Activated CD4-positive, alpha-beta T cell treated with anti-CD3 and anti-CD28 coated beads, Interleukin-2, amount 10 ng/mL, durations not matched to agents 7 days and 5 days (primary cell): ENCODE data around the gene TPRG1. TPM values are rescaled to one million over a fixed set of nuclear protein-coding genes. Genes with fewer than 3 reads are reported as not detected.
"Not testable (repeated sequence)": the region's sequence is repeated elsewhere in the genome, so short reads cannot be mapped to it uniquely, and the experiment has no call there.

Experiments used
- CTCF ChIA-PET: fragments of 350-600 bp; sonication (Branson Sonifier 250); formaldehyde crosslinking; loops from one replicate; lab custom pipeline; 2021; ENCODE audit warnings: antibody characterized with exemption; lab: Charles Lee
- POLR2A ChIA-PET: fragments of 350-600 bp; sonication (Branson Sonifier 250); formaldehyde crosslinking; loops from one replicate; lab custom pipeline; 2021; ENCODE audit warnings: antibody characterized with exemption; lab: Charles Lee
- DNase-seq: peaks from one replicate; pipeline ENCODE4 v3.0.0-alpha.2; 2020
- H3K27ac Mint-ChIP-seq: one replicate; pipeline ENCODE4 v1.8.0; 2021; ENCODE audit warnings: mild to moderate bottlenecking, moderate library complexity, mixed read lengths
- H3K27me3 Mint-ChIP-seq: one replicate; pipeline ENCODE4 v1.8.0; 2021; ENCODE audit warnings: mixed read lengths
- H3K36me3 Mint-ChIP-seq: one replicate; pipeline ENCODE4 v1.8.0; 2021; ENCODE audit warnings: low read depth, mixed read lengths
- H3K4me1 Mint-ChIP-seq: one replicate; pipeline ENCODE4 v1.8.0; 2021; ENCODE audit warnings: mixed read lengths
- H3K4me3 Mint-ChIP-seq: one replicate; pipeline ENCODE4 v1.8.0; 2021; ENCODE audit warnings: mild to moderate bottlenecking, moderate library complexity, mixed read lengths
- H3K9me3 Mint-ChIP-seq: one replicate; pipeline ENCODE4 v1.8.0; 2021; ENCODE audit warnings: mixed read lengths
- total RNA-seq, 2 experiments: library from RNA; stranded (reverse); gene quantifications; one replicate each; pipeline ENCODE4 v1.2.3, GENCODE V29; 2021

Gene TPRG1
- total RNA-seq, 2 experiments from 2014 or later = 1.2 to 1.7 TPM

GRCh38 chr3:189312866-189313265 lies 141.1 kb downstream of the TPRG1 start:
- ChIA-PET CTCF (interaction anchor here (0.8 to 2.3 kb wide), 5 partner anchors 8 to 12 kb away, joined by 3 to 11 read pairs (median 3); no protein-coding TSS in a partner anchor), POLR2A (no interaction called here)
- Mint-ChIP-seq H3K36me3 (peaks cover 3% of the 10 kb centered on the region), H3K4me1 (peaks cover 46% of the 10 kb centered on the region), H3K4me3 (no peak overlapping the region), H3K9me3 (peaks cover 6% of the 10 kb centered on the region), H3K27me3 (peaks cover 2% of the 10 kb centered on the region), H3K27ac (no peak overlapping the region)
- DNase-seq = no peak

- ChIA-PET CTCF (no interaction called here), POLR2A (no interaction called here)
- no peak for DNase-seq
- Mint-ChIP-seq H3K27ac (peak overlapping the region; percentile 70), H3K9me3 (peaks cover 15% of the 10 kb centered on the region), H3K4me3 (no peak overlapping the region), H3K27me3 (peaks cover 2% of the 10 kb centered on the region), H3K36me3 (peaks cover 20% of the 10 kb centered on the region), H3K4me1 (peaks cover 43% of the 10 kb centered on the region)
These were observed 144.7 kb downstream of the TPRG1 start for GRCh38 chr3:189316296-189317019.

GRCh38 chr3:189317911-189318310 lies 146.1 kb downstream of the TPRG1 start:
- POLR2A ChIA-PET = no interaction called here
- CTCF ChIA-PET = interaction anchor here (1.0 to 1.5 kb wide), 2 partner anchors 9 to 15 kb away, joined by 3 to 5 read pairs; no protein-coding TSS in a partner anchor
- Mint-ChIP-seq H3K4me3 (no peak overlapping the region), H3K9me3 (peaks cover 18% of the 10 kb centered on the region), H3K4me1 (peaks cover 51% of the 10 kb centered on the region), H3K36me3 (peaks cover 31% of the 10 kb centered on the region), H3K27me3 (no peaks in the 10 kb centered on the region), H3K27ac (no peak overlapping the region)
- DNase-seq = no peak

- Mint-ChIP-seq H3K4me3 (no peak overlapping the region), H3K9me3 (peaks cover 22% of the 10 kb centered on the region), H3K4me1 (peaks cover 73% of the 10 kb centered on the region), H3K27me3 (no peaks in the 10 kb centered on the region), H3K27ac (no peak overlapping the region), H3K36me3 (peaks cover 44% of the 10 kb centered on the region)
- POLR2A ChIA-PET = interaction anchor here (0.6 kb wide), 1 partner anchor 40 kb away, joined by 3 read pairs; no protein-coding TSS in a partner anchor
- CTCF ChIA-PET = interaction anchor here (1.1 to 3.2 kb wide), 8 partner anchors 9 to 392 kb away, joined by 3 to 21 read pairs (median 6); no protein-coding TSS in a partner anchor
- no peak for DNase-seq
These were observed 148.7 kb downstream of the TPRG1 start for GRCh38 chr3:189320511-189320910.

- POLR2A ChIA-PET = no interaction called here
These were observed 150.6 kb downstream of the TPRG1 start for GRCh38 chr3:189322339-189322738.

GRCh38 chr3:189324538-189325138 lies 152.9 kb downstream of the TPRG1 start:
- DNase-seq = peak; percentile 95
- H3K36me3 Mint-ChIP-seq = peaks cover 56% of the 10 kb centered on the region
- H3K4me1 Mint-ChIP-seq = peaks cover 74% of the 10 kb centered on the region
- POLR2A ChIA-PET = interaction anchor here (1.2 to 1.3 kb wide), 2 partner anchors 17 to 20 kb away, joined by 3 to 6 read pairs; no protein-coding TSS in a partner anchor
- peak overlapping the region; percentile 98 for H3K27ac Mint-ChIP-seq
- no peaks in the 10 kb centered on the region for H3K27me3 Mint-ChIP-seq
- CTCF ChIA-PET = interaction anchor here (0.8 to 2.6 kb wide), 8 partner anchors 8 to 31 kb away, joined by 3 to 10 read pairs (median 4); no protein-coding TSS in a partner anchor
- H3K9me3 Mint-ChIP-seq = peaks cover 24% of the 10 kb centered on the region
- H3K4me3 Mint-ChIP-seq = peak overlapping the region; percentile 66

More at GRCh38 chr3:189322339-189322738, 150.6 kb downstream of the TPRG1 start:
- peak overlapping the region; percentile 20 for H3K27ac Mint-ChIP-seq
- no peaks in the 10 kb centered on the region for H3K27me3 Mint-ChIP-seq
- H3K36me3 Mint-ChIP-seq = peaks cover 52% of the 10 kb centered on the region
- H3K4me1 Mint-ChIP-seq = peaks cover 75% of the 10 kb centered on the region
- CTCF ChIA-PET = interaction anchor here (0.7 to 3.2 kb wide), 4 partner anchors 8 to 16 kb away, joined by 3 to 21 read pairs (median 6); no protein-coding TSS in a partner anchor
- H3K4me3 Mint-ChIP-seq = no peak overlapping the region
- DNase-seq = no peak
- H3K9me3 Mint-ChIP-seq = peaks cover 28% of the 10 kb centered on the region

GRCh38 chr3:189325454-189325853 lies 153.7 kb downstream of the TPRG1 start:
- H3K36me3 Mint-ChIP-seq = peaks cover 53% of the 10 kb centered on the region
- ChIA-PET POLR2A (no interaction called here), CTCF (interaction anchor here (1.4 to 1.6 kb wide), 2 partner anchors 15 to 30 kb away, joined by 4 to 6 read pairs; no protein-coding TSS in a partner anchor)
- H3K4me1 Mint-ChIP-seq = peaks cover 80% of the 10 kb centered on the region
- H3K9me3 Mint-ChIP-seq = peaks cover 24% of the 10 kb centered on the region
- H3K4me3 Mint-ChIP-seq = no peak overlapping the region
- DNase-seq = no peak
- H3K27me3 Mint-ChIP-seq = no peaks in the 10 kb centered on the region
- peak overlapping the region; percentile 98 for H3K27ac Mint-ChIP-seq

- not testable (repeated sequence) for DNase-seq, H3K27me3 Mint-ChIP-seq, H3K4me3 Mint-ChIP-seq
- Mint-ChIP-seq H3K4me1 (peaks cover 77% of the 10 kb centered on the region), H3K27ac (peak overlapping the region; percentile 72), H3K9me3 (peaks cover 21% of the 10 kb centered on the region), H3K36me3 (peaks cover 43% of the 10 kb centered on the region)
- CTCF ChIA-PET = interaction anchor here (0.6 to 2.6 kb wide), 6 partner anchors 9 to 1268 kb away, joined by 3 to 8 read pairs (median 4); no protein-coding TSS in a partner anchor
- POLR2A ChIA-PET = interaction anchor here (0.5 kb wide), 1 partner anchor 32 kb away, joined by 4 read pairs; no protein-coding TSS in a partner anchor
These were observed 157.9 kb downstream of the TPRG1 start for GRCh38 chr3:189329630-189330029.

GRCh38 chr3:189330066-189330465 lies 158.3 kb downstream of the TPRG1 start:
- ChIA-PET CTCF (interaction anchor here (0.6 to 2.6 kb wide), 7 partner anchors 9 to 1269 kb away, joined by 3 to 8 read pairs (median 5); no protein-coding TSS in a partner anchor), POLR2A (interaction anchor here (0.6 kb wide), 1 partner anchor 15 kb away, joined by 3 read pairs; no protein-coding TSS in a partner anchor)
- Mint-ChIP-seq H3K27me3 (no peaks in the 10 kb centered on the region), H3K9me3 (peaks cover 21% of the 10 kb centered on the region), H3K4me1 (peaks cover 77% of the 10 kb centered on the region), H3K36me3 (peaks cover 39% of the 10 kb centered on the region), H3K27ac (peak overlapping the region; percentile 72), H3K4me3 (no peak overlapping the region)
- no peak for DNase-seq

- ChIA-PET POLR2A (interaction anchor here (1.2 kb wide), 1 partner anchor 24 kb away, joined by 3 read pairs; no protein-coding TSS in a partner anchor), CTCF (interaction anchor here (1.2 to 2.6 kb wide), 8 partner anchors 9 to 45 kb away, joined by 3 to 8 read pairs (median 4); no protein-coding TSS in a partner anchor)
- H3K4me3 Mint-ChIP-seq = peak overlapping the region; percentile 14
- peaks cover 21% of the 10 kb centered on the region for H3K9me3 Mint-ChIP-seq
- peaks cover 70% of the 10 kb centered on the region for H3K4me1 Mint-ChIP-seq
- DNase-seq = peak; percentile 18
- peak overlapping the region; percentile 72 for H3K27ac Mint-ChIP-seq
- H3K36me3 Mint-ChIP-seq = peaks cover 35% of the 10 kb centered on the region
- no peaks in the 10 kb centered on the region for H3K27me3 Mint-ChIP-seq
These were observed 159.2 kb downstream of the TPRG1 start for GRCh38 chr3:189331002-189331418.

GRCh38 chr3:189334064-189334920 lies 162.5 kb downstream of the TPRG1 start:
- peaks cover 17% of the 10 kb centered on the region for H3K36me3 Mint-ChIP-seq
- DNase-seq = no peak
- H3K4me1 Mint-ChIP-seq = peaks cover 47% of the 10 kb centered on the region
- H3K27ac Mint-ChIP-seq = no peak overlapping the region
- H3K4me3 Mint-ChIP-seq = no peak overlapping the region
- peaks cover 18% of the 10 kb centered on the region for H3K9me3 Mint-ChIP-seq
- ChIA-PET CTCF (interaction anchor here (0.9 to 1.1 kb wide), 2 partner anchors 9 to 10 kb away, joined by 4 read pairs; no protein-coding TSS in a partner anchor), POLR2A (interaction anchor here (0.6 kb wide), 1 partner anchor 30 kb away, joined by 3 read pairs; no protein-coding TSS in a partner anchor)
- no peaks in the 10 kb centered on the region for H3K27me3 Mint-ChIP-seq
